HepG2 (cell line): Measurements from ENCODE around the gene FAM169A. TPM values are rescaled to one million over a fixed set of nuclear protein-coding genes. Genes with fewer than 3 reads are reported as not detected.

Source experiments
- AKAP8 ChIP-seq: sonication (generic); formaldehyde crosslinking; IDR thresholded peaks from 2 replicates; pipeline ENCODE4 v1.5.1; 2020; ENCODE audit warnings: mild to moderate bottlenecking, missing genetic modification reagents
- CAMTA2 ChIP-seq: sonication (generic); formaldehyde crosslinking; IDR thresholded peaks from 2 replicates; pipeline ENCODE4 v1.4.0; 2020; ENCODE audit warnings: mild to moderate bottlenecking, missing genetic modification reagents, borderline replicate concordance
- CEBPG ChIP-seq: IDR thresholded peaks from 2 replicates; pipeline ENCODE4 v1.6.1; 2016
- MATR3 ChIP-seq: sonication (generic); formaldehyde crosslinking; IDR thresholded peaks from 2 replicates; pipeline ENCODE4 v1.4.0; 2020; ENCODE audit warnings: missing genetic modification reagents
- PHF20 ChIP-seq: sonication (generic); formaldehyde crosslinking; IDR thresholded peaks from 2 replicates; pipeline ENCODE4 v1.5.0; 2020; ENCODE audit warnings: mild to moderate bottlenecking, missing genetic modification reagents
- PLRG1 ChIP-seq: fragments of 450-650 bp; conservative IDR thresholded peaks from 2 replicates; pipeline ENCODE4 v1.6.1; 2016
- RFXANK ChIP-seq: IDR thresholded peaks from 2 replicates; pipeline ENCODE4 v1.6.1; 2016
- RXRB ChIP-seq: IDR thresholded peaks from 2 replicates; pipeline ENCODE4 v1.6.1; 2016; ENCODE audit warnings: borderline replicate concordance, missing genetic modification reagents, missing compliant biosample characterization
- ZEB1 ChIP-seq: IDR thresholded peaks from 2 replicates; pipeline ENCODE4 v1.6.1; 2012; ENCODE audit warnings: mild to moderate bottlenecking, low read depth, inconsistent platforms; ENCODE audit not compliant: insufficient replicate concordance
- ZNF160 ChIP-seq: sonication (generic); formaldehyde crosslinking; IDR thresholded peaks from 2 replicates; pipeline ENCODE4 v1.8.0; 2022; ENCODE audit warnings: mild to moderate bottlenecking, inconsistent platforms, missing genetic modification reagents
- ZNF333 ChIP-seq: sonication (generic); formaldehyde crosslinking; IDR thresholded peaks from 2 replicates; pipeline ENCODE4 v1.4.0; 2020; ENCODE audit warnings: mild to moderate bottlenecking, missing genetic modification reagents, borderline replicate concordance
- ZNF501 ChIP-seq: sonication (generic); formaldehyde crosslinking; IDR thresholded peaks from 2 replicates; pipeline ENCODE4 v1.5.1; 2020; ENCODE audit warnings: mild to moderate bottlenecking, moderate library complexity, missing genetic modification reagents
- ZNF607 ChIP-seq: sonication (generic); formaldehyde crosslinking; IDR thresholded peaks from 2 replicates; pipeline ENCODE4 v1.5.1; 2020; ENCODE audit warnings: missing genetic modification reagents, mild to moderate bottlenecking, borderline replicate concordance
- ZSCAN20 ChIP-seq: sonication (generic); formaldehyde crosslinking; IDR thresholded peaks from 2 replicates; pipeline ENCODE4 v1.4.0; 2020; ENCODE audit warnings: missing genetic modification reagents, mild to moderate bottlenecking, borderline replicate concordance
- polyA plus RNA-seq, 8 experiments: library from polyadenylated mRNA; depleted of rRNA in 3 of 8; stranded (reverse) in 7 of 8; unstranded in 1 of 8; fragments of >200 nt; fragmentation: Illumina TruSeq in 4 of 8; extraction: Trizol in 4 of 8; gene quantifications; 2 replicates each; pipeline versions ENCODE4 v1.2.1 to v1.2.3, GENCODE V29; 2011 to 2016; ENCODE audit warnings: low read depth in 4 of 8, missing spikeins in 1 of 8, mixed read lengths in 1 of 8; ENCODE audit not compliant: insufficient read depth in 1 of 8
- total RNA-seq, 5 experiments: library from RNA; depleted of rRNA; stranded (reverse); fragments of >200 nt; fragmentation: Illumina TruSeq; extraction: Trizol; gene quantifications; 2 replicates each; pipeline ENCODE4 v1.2.3, GENCODE V29; 2016; ENCODE audit warnings: low read depth in 1 of 5
- TF ChIP-seq, protein P1 (sequence below): sonication (generic); formaldehyde crosslinking; IDR thresholded peaks from 2 replicates; pipeline ENCODE4 v1.5.1; 2020; ENCODE audit warnings: mild to moderate bottlenecking, missing genetic modification reagents, borderline replicate concordance
- TF ChIP-seq, protein P2 (sequence below): sonication (generic); formaldehyde crosslinking; IDR thresholded peaks from 2 replicates; pipeline ENCODE4 v1.8.0; 2022; ENCODE audit warnings: mild to moderate bottlenecking, missing genetic modification reagents, moderate library complexity
- TF ChIP-seq, protein P3 (sequence below): sonication (generic); formaldehyde crosslinking; IDR thresholded peaks from 2 replicates; pipeline ENCODE4 v1.5.0; 2020; ENCODE audit warnings: mild to moderate bottlenecking, missing genetic modification reagents
- TF ChIP-seq, protein P4 (sequence below): sonication (generic); formaldehyde crosslinking; IDR thresholded peaks from 2 replicates; pipeline ENCODE4 v1.4.0; 2020; ENCODE audit warnings: missing genetic modification reagents
- TF ChIP-seq, protein P5 (sequence below): sonication (generic); formaldehyde crosslinking; IDR thresholded peaks from 2 replicates; pipeline ENCODE4 v1.4.0; 2020; ENCODE audit warnings: missing genetic modification reagents

FAM169A gene
- total and polyA plus RNA-seq, 2 of the 13 experiments (the other 11 are each of a cell fraction or from before 2014, with no cell fraction given): 21.1 to 110 TPM

DNA sequence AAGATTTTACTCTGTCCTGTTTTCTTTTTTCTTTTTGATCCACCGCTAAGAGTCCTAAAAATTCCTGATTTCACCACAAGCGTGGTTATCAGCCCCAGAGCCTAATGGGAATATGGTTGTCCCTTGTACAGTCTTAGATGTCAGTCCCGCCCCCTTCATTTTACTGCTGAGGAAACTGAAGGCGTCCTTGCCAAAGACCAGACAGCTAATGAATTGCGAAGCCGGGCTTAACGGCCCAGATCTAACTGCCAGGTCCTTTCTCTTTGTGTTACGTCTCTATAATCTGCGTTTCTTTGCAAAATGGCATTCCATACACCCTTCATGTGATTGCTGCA is 98.6 kb downstream of the FAM169A start (continued):
- TF ChIP-seq, protein P1, sequence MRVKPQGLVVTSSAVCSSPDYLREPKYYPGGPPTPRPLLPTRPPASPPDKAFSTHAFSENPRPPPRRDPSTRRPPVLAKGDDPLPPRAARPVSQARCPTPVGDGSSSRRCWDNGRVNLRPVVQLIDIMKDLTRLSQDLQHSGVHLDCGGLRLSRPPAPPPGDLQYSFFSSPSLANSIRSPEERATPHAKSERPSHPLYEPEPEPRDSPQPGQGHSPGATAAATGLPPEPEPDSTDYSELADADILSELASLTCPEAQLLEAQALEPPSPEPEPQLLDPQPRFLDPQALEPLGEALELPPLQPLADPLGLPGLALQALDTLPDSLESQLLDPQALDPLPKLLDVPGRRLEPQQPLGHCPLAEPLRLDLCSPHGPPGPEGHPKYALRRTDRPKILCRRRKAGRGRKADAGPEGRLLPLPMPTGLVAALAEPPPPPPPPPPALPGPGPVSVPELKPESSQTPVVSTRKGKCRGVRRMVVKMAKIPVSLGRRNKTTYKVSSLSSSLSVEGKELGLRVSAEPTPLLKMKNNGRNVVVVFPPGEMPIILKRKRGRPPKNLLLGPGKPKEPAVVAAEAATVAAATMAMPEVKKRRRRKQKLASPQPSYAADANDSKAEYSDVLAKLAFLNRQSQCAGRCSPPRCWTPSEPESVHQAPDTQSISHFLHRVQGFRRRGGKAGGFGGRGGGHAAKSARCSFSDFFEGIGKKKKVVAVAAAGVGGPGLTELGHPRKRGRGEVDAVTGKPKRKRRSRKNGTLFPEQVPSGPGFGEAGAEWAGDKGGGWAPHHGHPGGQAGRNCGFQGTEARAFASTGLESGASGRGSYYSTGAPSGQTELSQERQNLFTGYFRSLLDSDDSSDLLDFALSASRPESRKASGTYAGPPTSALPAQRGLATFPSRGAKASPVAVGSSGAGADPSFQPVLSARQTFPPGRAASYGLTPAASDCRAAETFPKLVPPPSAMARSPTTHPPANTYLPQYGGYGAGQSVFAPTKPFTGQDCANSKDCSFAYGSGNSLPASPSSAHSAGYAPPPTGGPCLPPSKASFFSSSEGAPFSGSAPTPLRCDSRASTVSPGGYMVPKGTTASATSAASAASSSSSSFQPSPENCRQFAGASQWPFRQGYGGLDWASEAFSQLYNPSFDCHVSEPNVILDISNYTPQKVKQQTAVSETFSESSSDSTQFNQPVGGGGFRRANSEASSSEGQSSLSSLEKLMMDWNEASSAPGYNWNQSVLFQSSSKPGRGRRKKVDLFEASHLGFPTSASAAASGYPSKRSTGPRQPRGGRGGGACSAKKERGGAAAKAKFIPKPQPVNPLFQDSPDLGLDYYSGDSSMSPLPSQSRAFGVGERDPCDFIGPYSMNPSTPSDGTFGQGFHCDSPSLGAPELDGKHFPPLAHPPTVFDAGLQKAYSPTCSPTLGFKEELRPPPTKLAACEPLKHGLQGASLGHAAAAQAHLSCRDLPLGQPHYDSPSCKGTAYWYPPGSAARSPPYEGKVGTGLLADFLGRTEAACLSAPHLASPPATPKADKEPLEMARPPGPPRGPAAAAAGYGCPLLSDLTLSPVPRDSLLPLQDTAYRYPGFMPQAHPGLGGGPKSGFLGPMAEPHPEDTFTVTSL (CRISPR knock-in tag): no peak
- TF ChIP-seq ZNF607 (CRISPR knock-in tag) (no peak), PLRG1 (no peak), ZSCAN20 (CRISPR knock-in tag) (no peak), ZNF501 (CRISPR knock-in tag) (no peak), ZNF160 (no peak), MATR3 (CRISPR knock-in tag) (no peak), RXRB (CRISPR knock-in tag) (no peak), RFXANK (CRISPR knock-in tag) (no peak), ZNF333 (CRISPR knock-in tag) (no peak; the same call in 1 of the 2 replicates), CAMTA2 (no peak), AKAP8 (CRISPR knock-in tag) (no peak), ZEB1 (no peak), CEBPG (0 out of 2 replicates have a peak, but pooled peaks have one; percentile 5), PHF20 (CRISPR knock-in tag) (no peak)
- TF ChIP-seq, protein P2, sequence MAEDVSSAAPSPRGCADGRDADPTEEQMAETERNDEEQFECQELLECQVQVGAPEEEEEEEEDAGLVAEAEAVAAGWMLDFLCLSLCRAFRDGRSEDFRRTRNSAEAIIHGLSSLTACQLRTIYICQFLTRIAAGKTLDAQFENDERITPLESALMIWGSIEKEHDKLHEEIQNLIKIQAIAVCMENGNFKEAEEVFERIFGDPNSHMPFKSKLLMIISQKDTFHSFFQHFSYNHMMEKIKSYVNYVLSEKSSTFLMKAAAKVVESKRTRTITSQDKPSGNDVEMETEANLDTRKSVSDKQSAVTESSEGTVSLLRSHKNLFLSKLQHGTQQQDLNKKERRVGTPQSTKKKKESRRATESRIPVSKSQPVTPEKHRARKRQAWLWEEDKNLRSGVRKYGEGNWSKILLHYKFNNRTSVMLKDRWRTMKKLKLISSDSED (CRISPR knock-in tag): no peak
- TF ChIP-seq, protein P3, sequence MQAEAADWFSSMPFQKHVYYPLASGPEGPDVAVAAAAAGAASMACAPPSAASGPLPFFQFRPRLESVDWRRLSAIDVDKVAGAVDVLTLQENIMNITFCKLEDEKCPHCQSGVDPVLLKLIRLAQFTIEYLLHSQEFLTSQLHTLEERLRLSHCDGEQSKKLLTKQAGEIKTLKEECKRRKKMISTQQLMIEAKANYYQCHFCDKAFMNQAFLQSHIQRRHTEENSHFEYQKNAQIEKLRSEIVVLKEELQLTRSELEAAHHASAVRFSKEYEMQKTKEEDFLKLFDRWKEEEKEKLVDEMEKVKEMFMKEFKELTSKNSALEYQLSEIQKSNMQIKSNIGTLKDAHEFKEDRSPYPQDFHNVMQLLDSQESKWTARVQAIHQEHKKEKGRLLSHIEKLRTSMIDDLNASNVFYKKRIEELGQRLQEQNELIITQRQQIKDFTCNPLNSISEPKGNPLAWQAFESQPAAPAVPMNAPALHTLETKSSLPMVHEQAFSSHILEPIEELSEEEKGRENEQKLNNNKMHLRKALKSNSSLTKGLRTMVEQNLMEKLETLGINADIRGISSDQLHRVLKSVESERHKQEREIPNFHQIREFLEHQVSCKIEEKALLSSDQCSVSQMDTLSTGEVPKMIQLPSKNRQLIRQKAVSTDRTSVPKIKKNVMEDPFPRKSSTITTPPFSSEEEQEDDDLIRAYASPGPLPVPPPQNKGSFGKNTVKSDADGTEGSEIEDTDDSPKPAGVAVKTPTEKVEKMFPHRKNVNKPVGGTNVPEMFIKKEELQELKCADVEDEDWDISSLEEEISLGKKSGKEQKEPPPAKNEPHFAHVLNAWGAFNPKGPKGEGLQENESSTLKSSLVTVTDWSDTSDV (CRISPR knock-in tag): no peak
- TF ChIP-seq, protein P4, sequence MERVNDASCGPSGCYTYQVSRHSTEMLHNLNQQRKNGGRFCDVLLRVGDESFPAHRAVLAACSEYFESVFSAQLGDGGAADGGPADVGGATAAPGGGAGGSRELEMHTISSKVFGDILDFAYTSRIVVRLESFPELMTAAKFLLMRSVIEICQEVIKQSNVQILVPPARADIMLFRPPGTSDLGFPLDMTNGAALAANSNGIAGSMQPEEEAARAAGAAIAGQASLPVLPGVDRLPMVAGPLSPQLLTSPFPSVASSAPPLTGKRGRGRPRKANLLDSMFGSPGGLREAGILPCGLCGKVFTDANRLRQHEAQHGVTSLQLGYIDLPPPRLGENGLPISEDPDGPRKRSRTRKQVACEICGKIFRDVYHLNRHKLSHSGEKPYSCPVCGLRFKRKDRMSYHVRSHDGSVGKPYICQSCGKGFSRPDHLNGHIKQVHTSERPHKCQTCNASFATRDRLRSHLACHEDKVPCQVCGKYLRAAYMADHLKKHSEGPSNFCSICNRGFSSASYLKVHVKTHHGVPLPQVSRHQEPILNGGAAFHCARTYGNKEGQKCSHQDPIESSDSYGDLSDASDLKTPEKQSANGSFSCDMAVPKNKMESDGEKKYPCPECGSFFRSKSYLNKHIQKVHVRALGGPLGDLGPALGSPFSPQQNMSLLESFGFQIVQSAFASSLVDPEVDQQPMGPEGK (CRISPR knock-in tag): no peak
- TF ChIP-seq, protein P5, sequence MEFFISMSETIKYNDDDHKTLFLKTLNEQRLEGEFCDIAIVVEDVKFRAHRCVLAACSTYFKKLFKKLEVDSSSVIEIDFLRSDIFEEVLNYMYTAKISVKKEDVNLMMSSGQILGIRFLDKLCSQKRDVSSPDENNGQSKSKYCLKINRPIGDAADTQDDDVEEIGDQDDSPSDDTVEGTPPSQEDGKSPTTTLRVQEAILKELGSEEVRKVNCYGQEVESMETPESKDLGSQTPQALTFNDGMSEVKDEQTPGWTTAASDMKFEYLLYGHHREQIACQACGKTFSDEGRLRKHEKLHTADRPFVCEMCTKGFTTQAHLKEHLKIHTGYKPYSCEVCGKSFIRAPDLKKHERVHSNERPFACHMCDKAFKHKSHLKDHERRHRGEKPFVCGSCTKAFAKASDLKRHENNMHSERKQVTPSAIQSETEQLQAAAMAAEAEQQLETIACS (CRISPR knock-in tag): 0 out of 2 replicates have a peak, but pooled peaks have one; percentile 1
